Germinal center (tissue), 1 donor: ENCODE measurements around the gene ATP13A2.
"Not testable (repeated sequence)": the region's sequence is repeated elsewhere in the genome, so short reads cannot be mapped to it uniquely, and the experiment has no call there.

ENCODE experiments used
- DNase-seq: peaks from one replicate; pipeline ENCODE4 v3.0.0; 2012; ENCODE audit warnings: mixed read lengths, low spot score

The ATP13A2 gene

GRCh38 chr1:16979475-16980327, 32.0 kb downstream of the ATP13A2 start:
- no peak for DNase-seq

- no peak for DNase-seq
Observed at GRCh38 chr1:16978567-16979474, 32.9 kb downstream of the ATP13A2 start.

- no peak for DNase-seq
Observed at GRCh38 chr1:16978139-16978538, 33.6 kb downstream of the ATP13A2 start.

DNA sequence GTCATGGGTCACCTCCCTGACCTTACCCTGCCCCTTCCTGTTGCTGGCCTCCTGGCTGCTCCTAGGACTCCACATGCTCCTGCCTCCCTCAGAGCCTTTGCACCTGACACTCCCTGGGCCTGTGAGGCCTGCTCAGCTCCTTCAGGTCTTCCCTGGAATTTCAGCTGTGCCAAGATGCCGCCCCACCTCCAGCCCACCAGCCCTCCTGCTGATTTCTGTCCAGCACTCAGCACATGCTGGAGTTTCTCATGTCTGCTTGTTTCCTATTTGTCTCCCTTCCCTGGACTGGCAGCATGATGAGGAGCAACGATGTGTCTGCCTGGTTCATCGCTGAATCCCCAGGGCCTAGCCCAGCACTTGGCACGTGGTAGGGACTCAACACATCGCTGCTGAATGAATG, 34.4 kb downstream of the ATP13A2 start:
- DNase-seq, result no peak

- no peak for DNase-seq
Observed at GRCh38 chr1:16976966-16977365, 34.8 kb downstream of the ATP13A2 start.

GRCh38 chr1:16975838-16976237, 35.9 kb downstream of the ATP13A2 start:
- no peak for DNase-seq

DNA sequence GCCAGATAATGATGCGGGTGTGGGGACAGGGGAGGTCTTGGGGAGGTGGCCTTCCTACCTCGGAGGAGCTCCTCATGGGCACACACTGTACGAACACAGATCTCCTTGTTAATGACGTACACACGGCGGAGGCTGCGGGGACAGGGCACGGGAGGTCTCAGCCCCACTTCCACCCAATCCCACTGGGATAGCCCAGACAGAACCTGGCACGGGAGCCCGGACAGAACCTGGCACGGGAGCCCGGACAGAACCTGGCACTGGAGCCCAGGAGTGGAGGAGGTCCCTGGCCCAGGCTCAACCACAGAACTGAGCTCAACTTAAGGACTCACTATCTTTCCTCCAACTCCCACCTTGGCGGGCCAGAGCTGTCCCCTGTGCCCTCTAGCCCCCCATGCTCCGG, 36.5 kb downstream of the ATP13A2 start:
- DNase-seq, result no peak

GRCh38 chr1:16973215-16973614, 38.5 kb downstream of the ATP13A2 start:
- no peak for DNase-seq

DNA sequence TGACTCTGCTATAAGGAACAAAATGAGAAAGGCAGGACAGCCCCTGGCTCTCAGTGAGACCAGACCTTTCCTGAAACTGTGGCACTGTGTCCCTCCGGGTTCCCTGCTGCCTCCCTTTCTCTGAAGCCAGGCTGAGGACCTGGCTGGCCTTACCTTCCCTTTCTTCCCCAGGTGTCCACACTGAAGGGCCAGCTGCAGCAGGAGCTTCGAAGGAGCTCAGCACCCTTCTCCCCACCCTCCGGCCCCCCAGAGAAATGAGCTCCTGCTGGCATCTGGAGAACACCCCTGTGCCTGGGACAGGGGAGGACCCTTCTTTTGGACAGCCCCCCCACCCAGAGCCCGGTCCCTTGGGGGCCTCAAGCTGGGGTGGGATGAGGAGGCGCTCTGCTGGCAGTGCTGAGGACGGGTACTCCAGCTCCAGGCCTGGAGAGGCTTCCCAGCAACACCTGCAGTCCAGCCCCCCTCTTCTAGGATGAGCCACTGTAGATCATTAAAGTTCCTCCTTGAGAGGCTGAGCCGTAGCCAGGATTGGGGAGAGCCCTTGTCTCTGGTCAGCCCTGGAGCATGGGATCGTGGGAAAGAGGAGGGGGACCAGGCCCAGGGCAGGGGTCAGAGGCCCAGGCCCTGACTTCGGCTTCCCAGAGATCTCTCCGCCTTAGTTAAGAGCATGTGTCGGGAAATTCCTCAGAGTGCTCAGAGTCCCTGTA, 39.4 kb downstream of the ATP13A2 start:
- no peak for DNase-seq

- no peak for DNase-seq
Observed at GRCh38 chr1:16971341-16972188, 40.2 kb downstream of the ATP13A2 start.

- no peak for DNase-seq
Observed at GRCh38 chr1:16970132-16970910, 41.4 kb downstream of the ATP13A2 start.

DNA sequence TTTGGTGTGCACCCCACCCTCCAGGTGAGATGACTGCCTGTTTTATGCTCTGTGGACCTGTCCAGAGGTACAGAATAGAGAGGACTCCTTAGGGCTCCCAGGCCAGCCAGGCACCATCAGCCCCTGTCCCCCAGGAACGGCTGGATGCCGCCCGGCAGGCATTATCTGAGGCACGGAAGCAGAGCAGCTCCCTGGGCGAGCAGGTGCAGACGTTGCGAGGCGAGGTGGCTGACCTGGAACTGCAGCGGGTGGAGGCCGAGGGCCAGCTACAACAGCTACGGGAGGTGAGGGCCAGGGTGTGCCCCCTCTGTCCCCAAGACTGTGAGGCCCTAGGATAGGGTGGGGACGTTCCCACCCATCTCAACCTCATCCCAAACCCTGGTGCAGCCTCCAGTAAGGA, 42.1 kb downstream of the ATP13A2 start:
- no peak for DNase-seq

DNA sequence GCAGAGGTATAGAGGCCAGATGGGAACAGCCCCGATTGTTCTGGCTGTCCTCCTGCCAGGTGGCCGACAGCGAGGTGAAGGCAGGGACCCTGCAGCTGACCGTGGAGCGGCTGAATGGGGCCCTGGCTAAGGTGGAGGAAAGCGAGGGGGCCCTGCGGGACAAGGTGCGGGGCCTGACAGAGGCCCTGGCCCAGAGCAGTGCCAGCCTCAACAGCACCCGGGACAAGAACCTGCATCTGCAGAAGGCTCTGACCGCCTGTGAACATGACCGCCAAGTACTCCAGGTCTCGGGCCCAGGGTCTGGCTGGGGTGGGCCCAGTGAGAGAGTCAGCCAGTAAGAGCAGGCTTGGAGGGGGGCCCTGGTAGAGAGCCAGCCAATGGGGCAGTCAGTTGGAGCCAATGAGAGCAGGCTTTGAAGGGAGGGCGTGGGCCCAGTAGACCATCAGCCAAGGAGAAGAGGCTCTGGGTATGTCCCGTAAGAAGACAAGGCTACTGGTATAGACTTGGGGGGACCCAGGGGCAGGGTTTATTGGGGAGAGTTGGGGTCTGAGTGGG, 42.6 kb downstream of the ATP13A2 start:
- DNase-seq, result no peak

DNA sequence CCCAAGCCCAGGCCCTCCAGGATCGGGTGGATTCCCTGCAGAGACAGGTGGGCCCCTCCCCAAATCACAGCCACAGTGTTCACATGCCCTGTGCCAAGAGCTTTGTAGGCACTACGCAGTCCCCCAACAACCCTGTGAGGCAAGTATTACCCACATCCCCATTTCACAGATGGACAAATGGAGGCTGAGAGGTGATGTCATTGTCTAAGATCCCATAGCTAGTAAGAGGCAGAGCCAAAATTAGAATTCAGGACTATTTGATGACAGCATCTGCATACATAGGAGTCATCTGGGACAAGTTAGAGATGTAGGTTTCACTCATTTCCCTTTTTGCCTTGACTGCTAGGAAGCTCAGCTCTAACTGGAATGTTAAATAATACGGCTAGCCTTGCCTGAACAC, 43.4 kb downstream of the ATP13A2 start:
- no peak for DNase-seq

- no peak for DNase-seq
Observed at GRCh38 chr1:16967962-16968361, 43.8 kb downstream of the ATP13A2 start.

- no peak for DNase-seq
Observed at GRCh38 chr1:16967095-16967575, 44.6 kb downstream of the ATP13A2 start.

DNA sequence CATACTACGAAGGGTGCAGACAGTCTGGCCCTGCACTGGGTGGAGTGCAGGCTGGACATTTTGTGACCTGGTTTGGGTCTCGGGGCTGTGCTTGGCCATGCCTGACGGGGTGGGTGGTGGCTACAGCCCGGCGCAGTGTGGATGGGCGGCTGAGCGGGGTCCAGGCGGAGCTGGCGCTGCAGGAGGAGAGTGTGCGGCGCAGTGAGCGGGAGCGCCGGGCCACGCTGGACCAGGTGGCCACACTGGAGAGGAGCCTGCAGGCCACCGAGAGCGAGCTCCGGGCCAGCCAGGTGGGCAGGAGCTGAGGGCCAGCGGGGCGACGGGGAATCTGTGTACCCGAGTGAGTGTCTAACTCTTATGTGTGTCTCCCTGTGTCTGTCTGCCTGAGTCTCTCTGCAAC, 45.4 kb downstream of the ATP13A2 start:
- no peak for DNase-seq

GRCh38 chr1:16965486-16966067, 46.2 kb downstream of the ATP13A2 start:
- no peak for DNase-seq

- not testable (repeated sequence) for DNase-seq
Observed at GRCh38 chr1:16964169-16964568, 47.6 kb downstream of the ATP13A2 start.
